Measurements from ENCODE around the gene RNF25.

Gene RNF25

GRCh38 chr2:218716070-218716469 is 44.3 kb upstream of the RNF25 start:
- no peak for DNase-seq (ENCODE audit: low spot score)
- in situ Hi-C loops (cut with MboI; ENCODE audit: low sequenced_read_pairs, unreplicated experiment), result no loop called here
- TF ChIP-seq CTCF (IDR thresholded peaks at IDR 0.05; ENCODE audit: borderline replicate concordance, control extremely low read depth, extremely low read depth, insufficient read depth, missing control alignments), result no peak

- TF ChIP-seq CTCF (IDR thresholded peaks at IDR 0.05; ENCODE audit: borderline replicate concordance, control extremely low read depth, extremely low read depth, insufficient read depth, missing control alignments), result no peak
- in situ Hi-C loops (cut with MboI; ENCODE audit: low sequenced_read_pairs, unreplicated experiment), result no loop called here
- DNase-seq (ENCODE audit: low spot score), result no peak
Observed at GRCh38 chr2:218713922-218714321, 42.1 kb upstream of the RNF25 start.

GRCh38 chr2:218711550-218711929 is 39.7 kb upstream of the RNF25 start:
- DNase-seq (ENCODE audit: low spot score), result no peak
- TF ChIP-seq CTCF (IDR thresholded peaks at IDR 0.05; ENCODE audit: borderline replicate concordance, control extremely low read depth, extremely low read depth, insufficient read depth, missing control alignments), result no peak
- in situ Hi-C loops (cut with MboI; ENCODE audit: low sequenced_read_pairs, unreplicated experiment), result no loop called here

GRCh38 chr2:218710687-218711549 is 39.1 kb upstream of the RNF25 start, which contains the start of gene TTLL4:
Gene TTLL4, plus strand, starts transcription at chr2:218710835. Its CDS starts 26,842 bp downstream, at chr2:218737677.
- peak; percentile 95 for TF ChIP-seq CTCF (IDR thresholded peaks at IDR 0.05; ENCODE audit: borderline replicate concordance, control extremely low read depth, extremely low read depth, insufficient read depth, missing control alignments)
- DNase-seq (ENCODE audit: low spot score), result peak; percentile 99
- in situ Hi-C loops (cut with MboI; ENCODE audit: low sequenced_read_pairs, unreplicated experiment), result no loop called here

- TF ChIP-seq CTCF (IDR thresholded peaks at IDR 0.05; ENCODE audit: borderline replicate concordance, control extremely low read depth, extremely low read depth, insufficient read depth, missing control alignments), result no peak
- no peak for DNase-seq (ENCODE audit: low spot score)
- in situ Hi-C loops (cut with MboI; ENCODE audit: low sequenced_read_pairs, unreplicated experiment), result no loop called here
Observed at GRCh38 chr2:218710334-218710686, 38.5 kb upstream of the RNF25 start.

GRCh38 chr2:218709908-218710307 is 38.1 kb upstream of the RNF25 start:
- no peak for DNase-seq (ENCODE audit: low spot score)
- TF ChIP-seq CTCF (IDR thresholded peaks at IDR 0.05; ENCODE audit: borderline replicate concordance, control extremely low read depth, extremely low read depth, insufficient read depth, missing control alignments), result no peak
- in situ Hi-C loops (cut with MboI; ENCODE audit: low sequenced_read_pairs, unreplicated experiment), result no loop called here
